ENCODE results near the gene STX18. TPM values are rescaled to one million over a fixed set of nuclear protein-coding genes. Genes with fewer than 3 reads are reported as not detected.

The STX18 gene
- total RNA-seq, 1 donor from 2014 or later: 24.0 TPM

DNA sequence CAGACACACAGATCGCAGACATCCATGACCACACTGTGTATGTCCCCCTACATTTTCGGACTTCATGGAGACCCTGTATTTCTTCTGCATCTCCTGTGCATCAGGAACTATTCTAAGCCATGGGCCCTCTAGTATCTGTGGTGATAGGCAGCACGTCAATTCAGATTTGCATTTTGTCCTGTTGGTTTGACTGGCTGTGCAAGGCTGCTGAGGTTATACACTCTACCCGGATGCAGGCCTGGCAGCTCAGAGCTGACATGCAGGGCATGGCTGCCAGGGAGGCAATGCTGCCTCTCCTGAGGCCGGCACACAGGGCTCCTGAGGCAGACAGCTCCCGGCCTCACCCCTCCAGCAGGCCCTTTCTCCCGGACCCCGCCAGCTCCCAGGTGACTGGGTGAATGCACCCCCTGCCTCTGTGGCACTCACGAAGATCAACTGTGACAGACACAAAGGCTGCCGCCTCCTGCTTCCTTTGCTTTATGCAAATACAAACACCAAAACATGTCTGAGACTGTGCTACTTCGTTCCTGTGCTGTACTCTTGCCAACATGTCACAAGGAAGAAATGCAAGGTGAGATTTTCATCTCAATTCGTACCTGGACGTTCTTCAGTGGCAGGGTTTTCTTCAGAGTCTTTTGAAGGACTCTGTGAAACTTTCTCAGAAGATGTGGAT is 103.9 kb downstream of the STX18 start:
- Mint-ChIP-seq H3K36me3 (ENCODE audit: low read depth, unreplicated experiment) (no peaks in the 10 kb centered on the region), H3K9me3 (ENCODE audit: unreplicated experiment) (no peaks in the 10 kb centered on the region), H3K4me1 (ENCODE audit: unreplicated experiment) (peaks cover 4% of the 10 kb centered on the region), H3K27ac (ENCODE audit: unreplicated experiment) (no peak overlapping the region), H3K4me3 (ENCODE audit: unreplicated experiment) (no peak overlapping the region), H3K27me3 (ENCODE audit: unreplicated experiment) (peaks cover 3% of the 10 kb centered on the region)
- no peak for DNase-seq (ENCODE audit: low spot score)
- TF ChIP-seq, protein P1, sequence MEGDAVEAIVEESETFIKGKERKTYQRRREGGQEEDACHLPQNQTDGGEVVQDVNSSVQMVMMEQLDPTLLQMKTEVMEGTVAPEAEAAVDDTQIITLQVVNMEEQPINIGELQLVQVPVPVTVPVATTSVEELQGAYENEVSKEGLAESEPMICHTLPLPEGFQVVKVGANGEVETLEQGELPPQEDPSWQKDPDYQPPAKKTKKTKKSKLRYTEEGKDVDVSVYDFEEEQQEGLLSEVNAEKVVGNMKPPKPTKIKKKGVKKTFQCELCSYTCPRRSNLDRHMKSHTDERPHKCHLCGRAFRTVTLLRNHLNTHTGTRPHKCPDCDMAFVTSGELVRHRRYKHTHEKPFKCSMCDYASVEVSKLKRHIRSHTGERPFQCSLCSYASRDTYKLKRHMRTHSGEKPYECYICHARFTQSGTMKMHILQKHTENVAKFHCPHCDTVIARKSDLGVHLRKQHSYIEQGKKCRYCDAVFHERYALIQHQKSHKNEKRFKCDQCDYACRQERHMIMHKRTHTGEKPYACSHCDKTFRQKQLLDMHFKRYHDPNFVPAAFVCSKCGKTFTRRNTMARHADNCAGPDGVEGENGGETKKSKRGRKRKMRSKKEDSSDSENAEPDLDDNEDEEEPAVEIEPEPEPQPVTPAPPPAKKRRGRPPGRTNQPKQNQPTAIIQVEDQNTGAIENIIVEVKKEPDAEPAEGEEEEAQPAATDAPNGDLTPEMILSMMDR (IDR thresholded peaks at IDR 0.05; ENCODE audit: unreplicated experiment): no peak

DNA sequence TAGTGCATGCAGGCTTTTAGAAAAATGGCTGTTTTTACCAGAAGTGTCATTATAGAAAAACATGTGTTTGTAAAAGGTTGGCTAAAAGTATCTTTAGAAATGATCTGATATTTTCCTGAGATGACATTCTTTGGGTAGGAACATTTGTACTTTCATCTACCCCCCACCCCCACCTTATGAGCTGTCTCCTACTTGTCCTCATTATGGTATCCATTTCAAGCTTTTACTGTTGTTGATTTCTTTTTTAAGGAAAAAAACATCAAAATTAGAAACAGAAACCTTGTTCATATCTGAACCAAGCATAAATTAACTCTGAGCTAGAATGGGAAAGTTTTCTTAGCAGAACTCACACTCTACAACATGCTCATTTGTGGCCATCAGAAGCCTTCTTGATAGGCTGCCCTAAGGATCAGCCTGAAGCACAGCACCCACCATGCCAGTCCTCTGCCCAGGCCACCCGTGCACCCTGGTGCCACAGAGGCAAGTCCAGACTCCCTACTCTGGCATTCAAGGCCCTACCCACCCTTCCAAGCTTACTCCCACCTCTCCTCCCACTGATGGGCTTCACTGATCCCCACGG is 105.5 kb downstream of the STX18 start:
- DNase-seq (ENCODE audit: low spot score): no peak
- no peak overlapping the region for H3K4me3 Mint-ChIP-seq (ENCODE audit: unreplicated experiment)
- no peaks in the 10 kb centered on the region for H3K36me3 Mint-ChIP-seq (ENCODE audit: low read depth, unreplicated experiment)
- peaks cover 4% of the 10 kb centered on the region for H3K4me1 Mint-ChIP-seq (ENCODE audit: unreplicated experiment)
- TF ChIP-seq, protein P1 (IDR thresholded peaks at IDR 0.05; ENCODE audit: unreplicated experiment): no peak
- H3K27me3 Mint-ChIP-seq (ENCODE audit: unreplicated experiment): peaks cover 3% of the 10 kb centered on the region
- no peaks in the 10 kb centered on the region for H3K9me3 Mint-ChIP-seq (ENCODE audit: unreplicated experiment)
- H3K27ac Mint-ChIP-seq (ENCODE audit: unreplicated experiment): no peak overlapping the region

DNA sequence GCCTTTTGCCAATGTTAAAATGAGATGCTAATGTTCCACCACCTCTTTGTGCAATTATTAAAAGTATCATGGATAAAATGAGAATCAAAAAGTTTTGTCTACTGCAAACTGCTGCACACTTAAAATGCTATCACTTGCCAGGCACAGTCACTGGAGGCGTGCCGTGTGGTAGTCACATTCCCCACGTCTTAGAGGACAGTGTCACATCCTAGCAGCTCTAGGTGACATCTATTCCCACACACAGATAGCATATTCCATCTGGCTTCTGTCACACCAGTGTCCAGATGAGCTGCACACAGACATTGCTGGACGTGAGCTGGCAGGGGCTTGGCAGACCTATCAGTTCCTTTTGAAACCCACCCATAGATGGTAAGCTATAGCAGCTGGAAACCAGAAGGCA is 107.9 kb downstream of the STX18 start:
- H3K9me3 Mint-ChIP-seq (ENCODE audit: unreplicated experiment): no peaks in the 10 kb centered on the region
- H3K27ac Mint-ChIP-seq (ENCODE audit: unreplicated experiment): no peak overlapping the region
- peaks cover 4% of the 10 kb centered on the region for H3K4me1 Mint-ChIP-seq (ENCODE audit: unreplicated experiment)
- peaks cover 3% of the 10 kb centered on the region for H3K27me3 Mint-ChIP-seq (ENCODE audit: unreplicated experiment)
- TF ChIP-seq, protein P1 (IDR thresholded peaks at IDR 0.05; ENCODE audit: unreplicated experiment): no peak
- no peak overlapping the region for H3K4me3 Mint-ChIP-seq (ENCODE audit: unreplicated experiment)
- H3K36me3 Mint-ChIP-seq (ENCODE audit: low read depth, unreplicated experiment): no peaks in the 10 kb centered on the region
- DNase-seq (ENCODE audit: low spot score): no peak

DNA sequence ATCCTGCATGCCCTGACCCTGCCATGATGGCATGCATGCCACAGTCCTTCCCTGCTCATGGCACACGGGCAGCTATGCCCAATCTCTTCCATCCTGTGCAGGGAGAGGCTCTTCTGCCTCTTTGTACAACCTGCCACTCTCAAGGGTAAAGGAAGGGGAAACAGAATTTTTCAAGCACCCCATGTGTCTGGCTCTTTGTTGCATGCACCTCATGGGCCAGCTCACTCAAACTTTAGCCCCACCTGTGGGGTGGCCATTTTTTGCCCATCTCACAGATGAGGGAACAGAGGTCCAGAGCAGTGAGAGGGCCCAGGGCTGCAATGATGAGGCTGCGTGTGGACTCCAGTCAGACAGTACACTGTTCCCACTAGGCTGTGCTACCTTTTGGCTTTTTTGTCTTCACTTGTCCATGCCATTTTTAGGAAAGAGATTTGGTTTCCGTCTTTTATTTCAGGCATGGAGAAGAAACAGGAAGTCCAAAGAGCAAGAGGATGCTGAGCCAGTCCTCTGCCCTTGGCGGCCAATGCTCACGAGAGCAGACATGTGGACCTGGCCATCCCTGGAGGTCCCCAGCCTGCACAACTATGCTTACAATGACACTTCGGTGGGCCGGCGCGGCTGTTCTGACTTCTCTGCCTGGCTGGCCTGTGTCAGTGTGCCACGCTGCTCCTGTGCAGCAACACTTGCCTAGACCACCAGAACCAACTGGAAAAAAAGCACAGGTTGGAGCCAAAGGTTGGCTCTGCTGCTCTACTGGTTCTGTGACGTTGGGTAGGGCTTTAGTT is 109.3 kb downstream of the STX18 start:
- no peaks in the 10 kb centered on the region for H3K9me3 Mint-ChIP-seq (ENCODE audit: unreplicated experiment)
- peaks cover 4% of the 10 kb centered on the region for H3K4me1 Mint-ChIP-seq (ENCODE audit: unreplicated experiment)
- peaks cover 3% of the 10 kb centered on the region for H3K27me3 Mint-ChIP-seq (ENCODE audit: unreplicated experiment)
- H3K27ac Mint-ChIP-seq (ENCODE audit: unreplicated experiment): no peak overlapping the region
- no peak for DNase-seq (ENCODE audit: low spot score)
- TF ChIP-seq, protein P1 (IDR thresholded peaks at IDR 0.05; ENCODE audit: unreplicated experiment): no peak
- no peaks in the 10 kb centered on the region for H3K36me3 Mint-ChIP-seq (ENCODE audit: low read depth, unreplicated experiment)
- no peak overlapping the region for H3K4me3 Mint-ChIP-seq (ENCODE audit: unreplicated experiment)

Data from endothelial cell (in vitro differentiated cells).